HG03558 (cell line): ENCODE measurements around the gene SPTBN4.
"Not testable (repeated sequence)": the region's sequence is repeated elsewhere in the genome, so short reads cannot be mapped to it uniquely, and the experiment has no call there.

Experiments
- ATAC-seq: cut with Tn5 transposase; IDR thresholded peaks from one replicate; pipeline ENCODE4 v1.9.1; 2021; ENCODE audit warnings: moderate number of reproducible peaks; ENCODE audit not compliant: unreplicated experiment; ENCODE audit errors: extremely low read depth

The SPTBN4 gene

GRCh38 chr19:40466985-40467734 lies at the start of gene SPTBN4:
Gene SPTBN4, plus strand, starts transcription at chr19:40467001. Its CDS starts 5,621 bp downstream, at chr19:40472622.
- no peak for ATAC-seq

- ATAC-seq = no peak
Measured at GRCh38 chr19:40417643-40417981, 49.2 kb upstream of the SPTBN4 start.

- ATAC-seq = no peak
Measured at GRCh38 chr19:40418040-40418439, 48.8 kb upstream of the SPTBN4 start.

GRCh38 chr19:40419066-40419612 lies 47.7 kb upstream of the SPTBN4 start:
- ATAC-seq = no peak

GRCh38 chr19:40419780-40420179 lies 47.0 kb upstream of the SPTBN4 start:
- no peak for ATAC-seq

- ATAC-seq = no peak
Measured at GRCh38 chr19:40420451-40420765, 46.4 kb upstream of the SPTBN4 start.

- no peak for ATAC-seq
Measured at GRCh38 chr19:40420766-40421765, 45.7 kb upstream of the SPTBN4 start.

GRCh38 chr19:40421993-40422747 lies 44.6 kb upstream of the SPTBN4 start:
- no peak for ATAC-seq

GRCh38 chr19:40422748-40423566 lies 43.8 kb upstream of the SPTBN4 start:
- ATAC-seq = no peak

- ATAC-seq = no peak
Measured at GRCh38 chr19:40423938-40424337, 42.9 kb upstream of the SPTBN4 start.

GRCh38 chr19:40424637-40425449 lies 42.0 kb upstream of the SPTBN4 start:
- ATAC-seq = no peak

- ATAC-seq = peak; percentile 67
Measured at GRCh38 chr19:40425450-40426287, 41.1 kb upstream of the SPTBN4 start, which contains the start of gene SERTAD1. Gene SERTAD1, minus strand, starts transcription at chr19:40425992. Its CDS starts 2,446 bp downstream, at chr19:40423546.

GRCh38 chr19:40428197-40428596 lies 38.6 kb upstream of the SPTBN4 start:
- ATAC-seq = not testable (repeated sequence)

- not testable (repeated sequence) for ATAC-seq
Measured at GRCh38 chr19:40430242-40430641, 36.6 kb upstream of the SPTBN4 start.

GRCh38 chr19:40431698-40432097 lies 35.1 kb upstream of the SPTBN4 start:
- no peak for ATAC-seq

- ATAC-seq = not testable (repeated sequence)
Measured at GRCh38 chr19:40432760-40433159, 34.0 kb upstream of the SPTBN4 start.

GRCh38 chr19:40433391-40434216 lies 33.2 kb upstream of the SPTBN4 start:
- ATAC-seq = no peak
